Skin of body (tissue), 2 donors: ENCODE results near the gene ZNF518B. TPM values are rescaled to one million over a fixed set of nuclear protein-coding genes. Genes with fewer than 3 reads are reported as not detected.
"Not testable (repeated sequence)": the region's sequence is repeated elsewhere in the genome, so short reads cannot be mapped to it uniquely, and the experiment has no call there.

Source experiments
- DNase-seq: peaks from one replicate; lab custom pipeline; 2025; lab: John Stamatoyannopoulos, UW
- total RNA-seq: library from RNA; depleted of rRNA; stranded (reverse); fragments of >200 nt; gene quantifications from one replicate; pipeline ENCODE4 v1.2.3, GENCODE V29; 2014

The ZNF518B gene
- total RNA-seq, 1 donor from 2014 or later, result 32.3 TPM

DNA sequence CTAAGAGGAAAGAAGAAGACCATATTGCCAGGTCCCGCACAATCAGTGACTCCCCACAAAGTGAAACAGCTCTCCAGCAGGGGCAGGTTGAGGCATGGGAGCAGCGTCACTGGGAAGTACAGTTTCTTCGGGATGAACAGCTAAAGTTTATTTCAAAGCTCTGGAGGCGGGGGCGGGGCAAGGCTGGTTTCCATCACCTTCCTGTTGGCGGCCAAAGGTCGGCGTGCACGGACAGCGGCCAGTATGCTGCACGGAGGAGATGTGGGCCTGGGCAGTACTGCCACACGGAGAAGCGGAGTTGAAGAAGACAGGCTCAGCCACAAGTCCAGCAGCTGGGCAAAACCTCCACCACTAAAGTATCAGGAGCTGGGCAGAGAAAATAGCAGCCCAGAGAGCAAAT, 951 bp upstream of the ZNF518B start:
- no peak for DNase-seq

DNA sequence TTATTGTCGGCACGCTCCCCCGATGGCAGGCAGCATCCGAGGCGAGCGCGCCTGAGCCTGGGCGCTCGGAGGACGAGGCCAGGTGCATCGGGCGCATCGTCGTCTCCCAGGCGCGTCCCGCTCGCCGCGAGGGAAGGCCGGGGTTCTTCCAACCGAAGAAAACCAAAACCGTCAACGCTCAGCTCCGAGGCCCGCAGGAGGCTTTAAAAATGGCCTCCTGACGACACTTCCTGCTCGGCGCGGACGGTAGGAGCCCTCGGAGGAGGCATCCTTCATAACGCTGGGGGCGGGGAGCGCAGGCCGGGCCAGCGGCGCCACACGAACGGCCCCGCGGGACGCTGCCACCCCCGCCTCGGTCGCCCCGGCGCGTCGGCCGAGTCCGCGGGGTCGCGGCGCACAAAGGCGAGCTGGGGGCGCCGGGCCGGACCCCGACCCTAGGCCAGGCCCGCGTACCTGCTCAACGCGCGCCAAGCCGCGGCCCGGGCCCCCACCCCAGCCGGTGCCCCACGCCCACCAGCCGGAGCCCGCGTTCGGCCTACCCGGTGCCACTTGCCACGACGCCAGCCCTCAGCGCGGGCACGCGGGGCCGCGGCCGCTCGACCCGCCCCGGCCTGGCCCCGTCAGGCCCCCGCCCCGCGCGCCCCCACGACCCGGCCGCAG, 501 bp downstream of the ZNF518B start:
- DNase-seq, result peak; percentile 11

DNA sequence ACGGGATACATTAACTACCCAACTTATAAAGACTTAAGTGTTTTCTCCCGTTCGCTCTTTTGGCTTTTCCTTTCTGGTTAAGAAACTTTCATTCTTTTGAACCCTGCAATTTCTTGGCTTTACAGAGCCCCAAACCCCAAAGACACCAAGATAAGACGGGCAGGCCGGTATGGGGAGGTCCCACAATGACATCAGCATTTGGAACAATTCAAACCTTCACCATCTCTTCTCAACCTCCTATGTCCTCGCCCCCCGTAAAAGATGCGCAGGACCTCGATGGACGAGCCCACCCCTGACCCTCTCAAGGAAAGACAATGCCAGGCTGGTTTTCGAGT, 999 bp downstream of the ZNF518B start:
- no peak for DNase-seq

DNA sequence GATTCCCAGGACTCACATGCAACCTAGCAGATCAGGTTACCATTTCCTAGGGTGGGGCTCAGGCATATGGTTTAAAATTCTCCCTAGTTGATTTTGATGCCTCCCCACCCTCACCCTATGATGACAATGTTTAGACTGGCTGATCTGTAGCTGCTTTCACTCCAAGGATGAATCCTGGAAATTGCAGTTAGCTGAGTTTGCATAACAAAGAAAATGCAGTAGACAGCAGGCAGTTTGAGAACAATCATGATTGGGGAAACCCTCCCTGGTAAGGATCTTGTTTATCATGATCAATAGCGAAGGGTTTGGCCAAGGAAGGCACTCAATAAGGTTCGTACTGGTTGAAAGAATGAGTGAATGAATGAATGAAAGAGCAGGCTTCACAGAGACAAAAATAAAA, 2.1 kb downstream of the ZNF518B start:
- DNase-seq, result no peak

DNA sequence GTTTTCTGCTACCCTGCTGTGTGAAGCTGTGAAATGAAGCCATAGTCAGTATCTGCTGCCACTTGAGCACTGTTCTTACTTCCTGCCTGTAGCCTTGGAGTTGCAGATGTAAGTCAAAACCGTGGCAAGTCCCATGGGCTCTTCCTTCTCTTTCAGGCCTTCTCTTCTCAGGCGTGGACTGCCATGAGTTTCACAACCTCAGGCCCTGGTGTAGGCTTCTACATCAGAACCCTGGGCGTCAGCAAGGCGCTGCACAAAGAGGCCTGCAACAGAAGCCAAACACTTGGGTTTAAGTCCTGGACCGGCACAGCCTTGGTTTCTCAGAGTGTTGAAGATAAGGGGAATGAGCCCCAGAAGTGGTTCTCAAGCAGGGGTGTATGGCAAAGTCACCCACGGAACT, 2.5 kb downstream of the ZNF518B start:
- DNase-seq, result no peak

DNA sequence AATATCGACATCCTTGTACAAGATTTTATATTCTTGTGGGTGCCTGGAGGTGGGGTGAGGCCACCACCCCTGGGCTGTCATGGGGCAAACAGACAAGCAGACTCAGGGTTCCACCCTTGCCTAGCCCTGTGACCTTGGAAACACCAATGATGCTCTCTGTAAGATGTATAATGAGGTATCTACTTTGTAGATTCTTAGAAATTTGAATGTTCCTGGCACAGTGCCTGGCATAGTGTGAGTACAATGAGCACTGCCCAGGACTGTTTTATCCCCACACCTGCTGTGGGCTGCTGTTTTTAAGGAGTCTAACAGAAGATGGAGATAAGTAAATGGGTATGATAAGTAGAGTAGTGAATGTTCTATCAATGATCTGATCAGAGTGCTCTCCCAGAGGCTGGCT, 3.1 kb downstream of the ZNF518B start:
- DNase-seq, result no peak

DNA sequence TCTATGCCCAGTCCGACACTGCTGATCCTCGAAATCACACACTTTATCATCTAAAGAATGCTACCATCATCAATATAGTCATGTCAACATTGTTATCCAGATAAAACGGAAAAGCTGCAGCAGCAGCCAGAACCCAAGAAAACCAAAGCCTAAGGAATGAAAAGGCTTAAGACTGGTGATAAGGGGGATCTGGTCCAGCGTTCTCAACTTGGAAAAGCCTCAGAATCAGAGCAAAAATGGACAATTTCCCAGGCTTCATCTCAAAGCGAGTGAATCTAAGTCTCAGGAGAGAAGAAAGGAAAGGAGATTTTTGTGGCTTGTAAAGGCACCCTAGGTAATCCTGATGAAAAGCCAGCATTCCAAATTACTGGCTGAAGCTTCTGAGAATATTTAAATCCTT, 8.2 kb downstream of the ZNF518B start:
- DNase-seq, result no peak

DNA sequence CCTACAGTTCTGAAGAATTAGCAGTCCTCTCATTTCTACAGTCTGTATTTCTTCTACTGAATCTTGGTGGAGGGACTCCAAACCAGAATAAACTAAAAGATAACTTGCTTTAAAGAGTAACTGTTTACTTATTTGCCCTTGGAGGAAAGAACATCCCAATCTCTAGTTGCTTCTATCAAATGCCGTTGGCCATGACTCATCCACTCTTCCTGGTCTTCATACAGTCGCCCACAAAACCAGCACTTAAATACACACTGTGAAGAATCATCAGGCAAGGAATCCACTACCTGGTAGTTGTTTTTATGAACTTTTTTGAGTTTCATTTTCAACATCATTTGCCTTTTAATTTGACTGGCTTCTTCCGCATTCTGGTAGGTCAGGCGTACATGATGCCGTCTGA, 14.2 kb downstream of the ZNF518B start:
- DNase-seq, result no peak

DNA sequence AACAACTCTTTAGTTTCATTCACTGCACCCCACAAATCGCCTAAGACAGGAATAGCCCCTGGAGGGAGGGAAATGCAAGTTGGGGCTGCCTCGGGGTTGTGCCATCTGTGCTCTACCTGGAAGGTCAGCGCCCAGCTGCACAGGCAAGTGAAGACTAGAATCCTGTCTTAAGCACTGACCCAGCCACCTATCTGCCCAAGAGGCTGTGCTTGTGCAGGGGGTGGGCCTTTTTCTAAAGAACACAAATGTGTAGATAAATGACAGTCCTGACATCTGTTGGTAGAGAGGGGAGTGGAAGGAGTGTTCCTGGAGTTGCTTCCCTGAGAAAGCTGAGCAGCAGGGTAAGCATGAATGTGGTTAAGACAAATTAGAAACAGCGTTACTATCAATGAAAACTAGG, 15.7 kb downstream of the ZNF518B start:
- DNase-seq, result no peak

DNA sequence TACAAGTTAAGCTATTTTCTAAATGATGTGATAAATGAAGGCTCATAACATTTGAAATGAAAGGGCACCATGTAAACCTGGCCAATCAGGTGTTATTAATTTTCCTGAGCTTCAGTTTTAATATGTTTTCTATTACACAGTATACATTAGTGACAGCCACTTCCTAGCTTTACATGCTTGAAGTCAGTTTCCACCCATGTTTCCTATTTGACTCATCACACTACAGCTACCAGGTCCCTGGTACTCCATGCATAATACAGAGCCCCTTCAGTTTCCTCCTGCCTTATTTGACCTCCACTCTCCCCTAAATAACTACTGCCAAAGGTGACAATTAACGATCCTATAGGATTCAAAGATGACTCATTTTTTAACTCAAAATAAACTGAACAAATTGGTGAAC, 18.3 kb downstream of the ZNF518B start:
- DNase-seq, result no peak

DNA sequence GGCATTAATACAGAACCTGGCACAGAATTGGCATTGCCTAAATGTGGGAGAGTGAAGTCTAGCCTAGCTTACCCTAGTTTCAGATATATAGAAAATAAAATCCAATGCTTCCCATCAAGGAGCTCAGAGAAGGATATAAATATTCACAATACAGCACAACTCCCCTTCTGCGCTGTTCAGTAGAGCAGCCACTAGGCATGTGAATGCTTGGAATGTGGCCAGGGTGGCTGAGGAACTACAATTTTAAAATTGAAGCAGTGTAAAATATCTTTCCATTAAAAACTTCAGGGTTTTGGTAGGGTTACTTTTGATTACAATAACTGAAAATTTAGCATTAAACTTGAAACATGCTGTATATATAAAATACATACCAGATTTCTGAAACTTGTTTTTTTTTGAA, 19.5 kb downstream of the ZNF518B start:
- DNase-seq, result no peak

DNA sequence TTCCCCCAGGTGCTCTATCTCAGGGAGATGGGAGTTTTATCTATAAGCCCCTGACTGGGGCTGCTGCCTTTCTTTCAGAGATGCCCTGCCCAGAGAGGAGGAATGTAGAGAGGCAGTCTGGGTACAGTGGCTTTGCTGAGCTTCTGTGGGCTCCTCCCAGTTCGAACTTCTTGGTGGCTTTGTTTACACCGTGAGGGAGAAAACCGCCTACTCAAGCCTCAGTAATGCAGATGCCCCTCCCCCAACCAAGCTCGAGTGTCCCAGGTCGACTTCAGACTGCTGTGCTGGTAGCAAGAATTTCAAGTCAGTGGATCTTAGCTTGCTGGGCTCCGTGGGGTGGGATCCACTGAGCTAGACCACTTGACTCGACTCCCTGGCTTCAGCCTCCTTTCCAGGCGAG, 29.5 kb downstream of the ZNF518B start:
- DNase-seq, result not testable (repeated sequence)

DNA sequence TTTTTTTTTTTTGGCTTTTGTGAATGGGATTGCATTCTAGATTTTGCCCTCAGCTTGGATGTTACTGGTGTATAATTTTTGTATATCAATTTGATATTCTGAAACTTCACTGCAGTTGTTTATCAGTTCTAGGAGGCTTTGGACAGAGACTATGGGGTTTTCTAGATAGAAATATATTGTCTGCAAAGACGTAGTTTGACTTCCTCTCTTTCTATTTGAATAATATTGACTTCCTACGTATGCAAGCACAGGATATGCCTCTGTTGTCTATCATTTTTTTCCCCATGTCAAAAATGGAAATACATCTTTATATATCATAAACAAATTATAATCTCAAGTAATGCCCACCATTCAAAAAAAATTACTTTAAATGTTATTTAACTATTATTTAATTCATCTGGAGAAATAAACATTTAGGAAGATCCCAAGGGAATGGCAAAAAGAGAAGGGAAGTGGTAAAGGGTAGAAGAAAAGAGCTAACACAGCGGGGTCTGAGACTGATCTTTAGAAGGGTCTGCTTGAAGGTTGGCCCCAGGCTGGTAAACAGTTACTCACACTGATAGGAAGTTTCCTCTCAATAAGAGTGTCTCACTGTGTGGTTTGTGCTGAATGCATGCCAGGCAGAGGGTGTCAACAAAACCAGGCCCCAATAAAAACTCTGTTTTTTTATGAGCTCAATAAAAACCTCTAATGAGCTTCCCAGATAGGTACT, 35.7 kb downstream of the ZNF518B start:
- DNase-seq, result no peak

DNA sequence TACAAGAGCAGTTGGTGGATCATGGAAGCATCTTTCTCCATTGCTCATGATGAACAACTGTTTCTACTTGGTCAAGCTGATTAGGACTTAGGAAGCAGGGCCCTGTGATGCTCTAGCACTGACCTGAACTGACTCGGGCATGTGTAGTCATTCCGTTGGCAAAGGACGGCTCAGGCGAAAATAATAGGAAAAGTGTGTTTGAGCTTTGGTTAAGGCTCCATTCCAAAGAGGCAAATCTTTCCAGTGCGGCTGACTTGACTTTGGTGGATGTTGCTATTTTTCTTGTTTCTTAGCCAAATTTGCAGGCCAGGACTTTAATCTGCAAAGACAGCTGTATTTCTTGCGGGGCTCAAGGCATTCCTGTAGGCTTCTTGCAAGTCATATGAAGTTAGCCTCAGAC, 39.5 kb downstream of the ZNF518B start:
- DNase-seq, result no peak

DNA sequence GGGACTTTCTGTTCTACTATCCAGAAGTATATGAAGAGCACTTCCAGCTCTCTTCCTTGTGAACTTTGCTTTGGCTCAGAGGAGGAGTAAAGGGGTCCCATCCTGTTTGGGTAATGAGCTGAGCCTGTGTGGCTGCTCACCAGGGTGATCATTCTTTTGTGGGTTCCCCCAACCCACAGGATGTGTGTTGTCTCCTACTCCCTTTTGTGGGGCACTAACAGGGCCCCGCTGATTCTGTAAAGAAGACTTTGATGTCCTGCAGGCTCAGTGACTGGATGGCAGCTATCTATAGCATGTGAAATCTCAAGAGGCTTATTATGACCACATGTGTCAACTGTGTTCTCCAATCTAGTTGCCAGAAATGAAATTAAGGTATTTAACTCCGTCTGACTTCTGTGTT, 40.8 kb downstream of the ZNF518B start:
- DNase-seq, result no peak

DNA sequence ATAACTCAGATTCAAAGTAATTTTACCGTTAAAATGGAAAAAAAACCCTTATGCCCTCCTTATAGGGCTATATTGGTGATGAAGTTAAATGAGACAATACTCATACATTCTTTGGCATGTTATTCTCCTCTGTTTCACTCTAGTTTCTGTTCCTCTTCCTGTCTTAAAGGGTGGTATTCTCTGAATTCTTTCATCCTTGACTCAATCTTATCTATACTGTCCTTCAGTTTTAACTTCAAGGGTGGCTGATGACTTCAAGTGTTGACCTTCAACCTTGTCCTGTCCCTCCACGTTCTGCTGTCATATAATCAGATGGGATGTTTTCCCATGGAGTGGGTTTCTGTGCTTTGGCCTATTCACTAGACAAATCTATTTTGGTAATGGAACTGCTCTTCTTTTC, 44.0 kb downstream of the ZNF518B start:
- DNase-seq, result no peak

DNA sequence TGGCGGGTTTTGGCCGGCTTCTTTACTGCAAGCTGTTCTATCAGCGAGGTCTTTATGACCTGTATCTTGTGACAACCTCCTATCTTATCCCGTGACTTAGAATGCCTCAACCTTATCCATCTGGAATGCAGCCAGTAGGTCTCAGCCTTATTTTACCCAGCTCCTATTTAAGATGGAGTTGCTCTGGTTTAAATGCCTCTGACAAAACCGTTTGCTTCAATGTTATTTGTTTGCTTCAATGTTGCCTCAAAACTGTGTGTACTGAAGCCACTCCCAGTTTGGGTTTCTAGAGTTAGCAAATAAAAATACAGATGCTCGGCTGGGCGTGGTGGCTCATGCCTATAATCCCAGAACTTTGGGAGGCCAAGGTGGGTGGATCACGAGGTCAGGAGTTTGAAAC, 51.6 kb downstream of the ZNF518B start:
- no peak for DNase-seq

DNA sequence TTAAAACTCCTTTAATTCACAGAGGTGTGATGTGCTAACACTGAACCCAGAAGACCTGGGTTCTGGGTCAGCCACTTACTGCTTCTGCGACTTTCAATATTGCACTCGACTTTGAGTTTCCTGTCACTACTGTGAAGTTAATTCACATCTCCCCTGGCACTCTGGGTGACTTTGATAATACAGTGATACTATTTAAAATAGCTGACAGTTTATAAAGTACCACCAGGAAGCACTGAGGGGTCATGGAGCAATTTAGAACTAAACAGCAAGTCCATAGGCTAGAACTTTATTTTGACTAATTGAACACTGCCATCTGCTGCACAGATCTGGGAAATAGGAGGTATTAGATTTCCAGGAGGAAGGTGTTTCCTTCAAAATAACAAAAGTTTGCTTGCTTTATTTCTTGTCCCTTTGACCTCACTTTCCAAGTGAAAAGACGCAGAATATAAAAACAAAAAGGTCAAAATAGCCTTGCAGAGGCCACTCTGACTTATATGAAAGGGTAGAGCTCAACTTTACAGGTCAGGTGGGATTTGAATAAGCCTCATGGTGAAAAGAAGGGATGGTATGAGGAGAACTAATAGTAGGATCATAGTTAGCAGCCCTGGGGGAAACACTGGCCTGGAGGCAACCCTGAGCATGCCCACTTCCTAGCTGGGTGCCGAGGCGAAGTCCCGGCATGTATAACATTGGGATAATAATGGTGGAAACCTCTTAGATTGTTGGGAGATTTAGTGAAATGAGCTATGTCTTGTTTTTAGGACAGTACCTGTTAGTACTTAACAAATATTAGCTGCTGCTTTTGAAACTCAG, 53.4 kb downstream of the ZNF518B start:
- peak; percentile 16 for DNase-seq

DNA sequence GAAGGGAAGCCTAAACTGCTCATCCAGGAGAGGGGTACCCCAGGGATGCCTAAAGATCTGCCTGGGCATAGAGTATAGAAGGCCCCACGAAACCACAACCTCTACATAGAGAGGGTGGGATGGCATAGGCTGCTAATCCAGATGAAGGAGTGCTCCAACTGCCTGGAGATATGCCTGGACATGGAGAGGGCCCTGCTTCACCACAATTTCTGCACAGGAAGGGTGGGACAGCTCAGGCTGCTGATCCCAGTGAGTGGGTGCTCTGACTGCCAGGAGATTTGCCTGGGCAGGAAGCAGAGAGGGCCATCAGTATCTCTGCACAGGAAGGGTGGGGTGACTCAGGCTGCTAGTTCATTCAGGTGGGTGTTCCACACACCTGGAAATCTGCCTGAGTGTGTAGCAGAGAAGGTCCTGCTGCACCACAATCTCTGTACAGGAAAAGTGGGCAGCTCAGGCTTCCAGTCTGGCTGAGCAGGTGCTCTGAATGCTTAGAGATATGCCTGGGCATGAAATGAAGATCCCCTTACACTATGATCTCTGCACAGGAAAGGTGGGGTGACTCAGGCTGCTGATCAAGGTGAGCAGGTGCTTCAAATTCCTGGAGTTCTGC, 61.1 kb downstream of the ZNF518B start:
- no peak for DNase-seq
